Skeletal muscle satellite cell (primary cell): ENCODE measurements around the gene CLIP3. TPM values are rescaled to one million over a fixed set of nuclear protein-coding genes. Genes with fewer than 3 reads are reported as not detected.
"Not testable (repeated sequence)": the region's sequence is repeated elsewhere in the genome, so short reads cannot be mapped to it uniquely, and the experiment has no call there.

Experiments
- H3K27me3 ChIP-seq: 2 replicates; pipeline ENCODE4 v1.7.0; 2013; ENCODE audit warnings: low read length; ENCODE audit not compliant: control insufficient read depth, insufficient read depth
- H3K36me3 ChIP-seq: 2 replicates; pipeline ENCODE4 v1.7.0; 2013; ENCODE audit warnings: mild to moderate bottlenecking, control low read depth, low read length; ENCODE audit not compliant: insufficient read depth
- H3K4me1 ChIP-seq: 2 replicates; pipeline ENCODE4 v1.7.0; 2013; ENCODE audit warnings: low read length; ENCODE audit not compliant: control insufficient read depth, insufficient read depth
- H3K4me2 ChIP-seq: 2 replicates; pipeline ENCODE4 v1.7.0; 2013; ENCODE audit warnings: mild to moderate bottlenecking, low read length
- H3K4me3 ChIP-seq: 2 replicates; pipeline ENCODE4 v1.7.0; 2013; ENCODE audit warnings: low read length
- H3K9ac ChIP-seq: 2 replicates; pipeline ENCODE4 v1.7.0; 2013; ENCODE audit warnings: mild to moderate bottlenecking, low read depth, low read length, moderate library complexity
- H3K9me3 ChIP-seq: replicated peaks from 2 replicates; pipeline ENCODE4 v1.7.0; 2013; ENCODE audit warnings: mild to moderate bottlenecking, control low read depth, low read length
- total RNA-seq: library from RNA; depleted of rRNA; stranded (reverse); fragments of >200 nt; gene quantifications from 2 replicates; pipeline ENCODE4 v1.2.3, GENCODE V29; 2012; rRNA removed

The CLIP3 gene
- 7.0 and 7.4 TPM in 2 replicates for total RNA-seq

GRCh38 chr19:36032251-36033104, at the start of gene CLIP3:
CLIP3 (minus strand) TSS chr19:36032873; CDS start chr19:36032357, 516 bp downstream.
- peaks cover 9% of the 10 kb centered on the region for H3K4me1 ChIP-seq
- H3K4me3 ChIP-seq: peak within 1 kb of the TSS; percentile 79
- H3K9ac ChIP-seq: peak within 1 kb of the TSS; percentile 85
- no peaks in the 10 kb centered on the region for H3K9me3 ChIP-seq
- H3K27me3 ChIP-seq: no peaks in the 10 kb centered on the region
- H3K36me3 ChIP-seq: peaks cover 6% of the 10 kb centered on the region
- peak within 1 kb of the TSS; percentile 100 for H3K4me2 ChIP-seq

GRCh38 chr19:36081894-36082293, 49.2 kb upstream of the CLIP3 start:
- Histone ChIP-seq H3K36me3 (peaks cover 35% of the 10 kb centered on the region), H3K9me3 (no peaks in the 10 kb centered on the region), H3K9ac (no peak overlapping the region), H3K4me1 (no peaks in the 10 kb centered on the region), H3K27me3 (no peaks in the 10 kb centered on the region), H3K4me3 (no peak overlapping the region), H3K4me2 (no peak overlapping the region)

- Histone ChIP-seq H3K4me3 (no peak overlapping the region), H3K4me2 (no peak overlapping the region), H3K9me3 (no peaks in the 10 kb centered on the region), H3K27me3 (no peaks in the 10 kb centered on the region), H3K9ac (no peak overlapping the region), H3K36me3 (peaks cover 35% of the 10 kb centered on the region), H3K4me1 (no peaks in the 10 kb centered on the region)
These were observed 48.7 kb upstream of the CLIP3 start for GRCh38 chr19:36081385-36081784.

- Histone ChIP-seq H3K27me3 (no peaks in the 10 kb centered on the region), H3K4me1 (no peaks in the 10 kb centered on the region), H3K4me2 (no peak overlapping the region), H3K9me3 (no peaks in the 10 kb centered on the region), H3K36me3 (peaks cover 29% of the 10 kb centered on the region), H3K4me3 (no peak overlapping the region), H3K9ac (no peak overlapping the region)
These were observed 46.8 kb upstream of the CLIP3 start for GRCh38 chr19:36079389-36079945.

GRCh38 chr19:36073121-36073876, 40.6 kb upstream of the CLIP3 start:
- Histone ChIP-seq H3K9me3 (no peaks in the 10 kb centered on the region), H3K36me3 (peaks cover 6% of the 10 kb centered on the region), H3K4me2 (no peak overlapping the region), H3K27me3 (no peaks in the 10 kb centered on the region), H3K4me3 (no peak overlapping the region), H3K4me1 (peaks cover 5% of the 10 kb centered on the region), H3K9ac (no peak overlapping the region)

GRCh38 chr19:36072081-36072480, 39.4 kb upstream of the CLIP3 start:
- Histone ChIP-seq H3K9me3 (no peaks in the 10 kb centered on the region), H3K4me2 (no peak overlapping the region), H3K27me3 (no peaks in the 10 kb centered on the region), H3K4me1 (peaks cover 5% of the 10 kb centered on the region), H3K9ac (no peak overlapping the region), H3K4me3 (no peak overlapping the region), H3K36me3 (peaks cover 15% of the 10 kb centered on the region)

GRCh38 chr19:36068810-36069499, 36.3 kb upstream of the CLIP3 start:
- peaks cover 33% of the 10 kb centered on the region for H3K36me3 ChIP-seq
- not testable (repeated sequence) for H3K4me1 ChIP-seq, H3K4me2 ChIP-seq, H3K9me3 ChIP-seq, H3K9ac ChIP-seq, H3K4me3 ChIP-seq, H3K27me3 ChIP-seq

- H3K27me3 ChIP-seq: no peaks in the 10 kb centered on the region
- peaks cover 5% of the 10 kb centered on the region for H3K4me1 ChIP-seq
- H3K9me3 ChIP-seq: no peaks in the 10 kb centered on the region
- H3K4me3 ChIP-seq: no peak overlapping the region
- peaks cover 35% of the 10 kb centered on the region for H3K36me3 ChIP-seq
- H3K4me2 ChIP-seq: no peak overlapping the region
- no peak overlapping the region for H3K9ac ChIP-seq
These were observed 35.0 kb upstream of the CLIP3 start for GRCh38 chr19:36067681-36068080.

- Histone ChIP-seq H3K4me1 (no peaks in the 10 kb centered on the region), H3K27me3 (no peaks in the 10 kb centered on the region), H3K36me3 (peaks cover 45% of the 10 kb centered on the region), H3K9me3 (no peaks in the 10 kb centered on the region), H3K4me3 (no peak overlapping the region), H3K4me2 (no peak overlapping the region), H3K9ac (no peak overlapping the region)
These were observed 32.2 kb upstream of the CLIP3 start for GRCh38 chr19:36064826-36065225.

- no peaks in the 10 kb centered on the region for H3K4me1 ChIP-seq
- no peaks in the 10 kb centered on the region for H3K9me3 ChIP-seq
- no peaks in the 10 kb centered on the region for H3K27me3 ChIP-seq
- no peak overlapping the region for H3K4me3 ChIP-seq
- H3K9ac ChIP-seq: no peak overlapping the region
- H3K4me2 ChIP-seq: no peak overlapping the region
- H3K36me3 ChIP-seq: peaks cover 38% of the 10 kb centered on the region
These were observed 28.7 kb upstream of the CLIP3 start for GRCh38 chr19:36061367-36061766.

GRCh38 chr19:36060430-36060829, 27.8 kb upstream of the CLIP3 start:
- Histone ChIP-seq H3K27me3 (no peaks in the 10 kb centered on the region), H3K9ac (no peak overlapping the region), H3K4me3 (no peak overlapping the region), H3K4me1 (peaks cover 4% of the 10 kb centered on the region), H3K9me3 (no peaks in the 10 kb centered on the region), H3K36me3 (peaks cover 31% of the 10 kb centered on the region), H3K4me2 (no peak overlapping the region)
